Measurements from ENCODE around the gene LRP3.
"Not testable (repeated sequence)": the region's sequence is repeated elsewhere in the genome, so short reads cannot be mapped to it uniquely, and the experiment has no call there.

Gene LRP3

DNA sequence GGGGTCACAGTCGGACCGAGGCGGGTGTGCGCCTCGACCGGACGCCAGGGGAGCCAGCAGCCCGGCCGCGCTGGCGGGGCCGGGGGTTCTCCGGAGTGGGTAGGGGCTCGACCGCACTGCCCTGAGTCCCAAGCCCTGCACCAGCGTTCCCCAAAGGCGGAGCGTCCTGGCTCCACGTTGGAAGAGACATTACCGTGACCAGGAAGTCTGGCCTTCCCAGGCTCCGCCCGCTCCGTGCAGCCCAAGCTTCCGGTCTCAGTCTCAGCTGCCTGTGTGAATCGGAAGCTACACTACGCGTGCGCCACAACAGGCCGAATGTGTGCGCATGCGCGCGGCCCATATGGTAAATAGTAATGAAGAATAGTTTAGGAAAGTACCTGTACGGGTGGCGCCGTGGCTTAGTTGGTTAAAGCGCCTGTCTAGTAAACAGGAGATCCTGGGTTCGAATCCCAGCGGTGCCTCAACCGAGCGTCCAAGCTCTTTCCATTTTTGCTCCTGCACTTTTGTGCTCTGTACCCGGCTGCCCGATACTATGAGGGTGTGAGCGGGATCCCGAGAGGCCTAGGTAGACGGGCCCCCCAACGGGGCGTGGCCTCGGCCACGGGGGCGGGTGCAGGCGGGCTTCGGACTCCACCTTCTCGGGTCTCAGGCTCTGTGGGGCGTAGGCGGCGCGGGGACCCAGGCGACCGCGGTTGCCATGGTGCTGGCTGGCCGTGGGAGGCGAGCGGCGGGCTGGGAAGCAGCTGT lies 17.3 kb upstream of the LRP3 start:
- peak; percentile 93 for DNase-seq

- peak; percentile 77 for DNase-seq
Observed at GRCh38 chr19:33177417-33177979, 16.6 kb upstream of the LRP3 start.

DNA sequence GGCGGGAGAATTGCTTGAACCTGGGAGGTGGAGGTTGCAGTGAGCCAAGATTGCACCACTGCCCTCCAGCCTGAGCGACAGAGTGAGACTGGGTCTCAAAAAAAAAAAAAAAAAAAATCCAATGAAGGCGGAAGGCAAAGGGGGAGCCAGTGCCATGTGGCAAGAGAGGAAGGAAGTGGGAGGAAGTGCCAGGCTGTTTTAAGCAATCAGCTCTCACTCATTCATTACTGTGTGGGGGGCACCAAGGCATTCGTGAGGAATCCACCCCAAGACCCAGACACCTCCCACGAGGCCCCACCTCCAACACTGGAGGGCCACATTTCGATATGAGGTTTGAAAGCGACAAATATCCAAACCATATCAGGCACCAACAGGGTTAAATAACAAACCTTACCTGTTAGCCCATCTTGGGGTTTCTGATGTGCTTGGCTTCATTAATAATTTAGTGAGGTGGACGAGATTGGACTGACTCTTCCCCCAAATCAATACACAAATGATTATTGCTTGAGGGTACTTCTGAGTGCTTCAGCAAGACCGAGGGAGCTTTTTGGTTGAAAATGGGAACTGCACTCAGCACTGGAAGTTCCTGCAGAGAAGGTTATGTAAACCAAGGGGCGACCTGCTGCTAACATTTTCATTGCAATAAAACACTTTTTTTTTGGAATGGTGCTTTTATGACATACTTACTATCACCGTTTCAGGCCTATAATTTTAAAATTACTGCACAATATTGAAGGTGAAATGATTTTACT lies 7.5 kb upstream of the LRP3 start:
- no peak for DNase-seq

GRCh38 chr19:33187183-33187540 lies 7.0 kb upstream of the LRP3 start:
- no peak for DNase-seq

DNA sequence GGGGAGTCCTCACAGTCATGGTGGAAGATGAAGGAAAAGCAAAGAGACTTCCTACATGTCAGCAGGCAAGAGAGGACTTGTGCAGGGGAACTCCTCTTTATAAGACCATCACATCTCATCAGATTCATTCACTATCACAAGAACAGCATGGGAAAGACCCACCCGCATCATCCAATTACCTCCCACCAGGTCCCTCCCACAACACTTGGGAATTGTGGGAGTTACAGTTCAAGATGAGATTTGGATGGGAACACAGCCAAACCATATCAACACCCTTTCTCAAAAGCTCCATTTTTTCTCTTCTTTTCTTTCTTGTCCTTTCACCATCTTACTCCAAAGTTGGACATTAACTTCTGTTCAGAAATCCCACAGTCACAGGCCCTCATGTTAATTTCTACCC lies 4.7 kb upstream of the LRP3 start:
- DNase-seq, result no peak

DNA sequence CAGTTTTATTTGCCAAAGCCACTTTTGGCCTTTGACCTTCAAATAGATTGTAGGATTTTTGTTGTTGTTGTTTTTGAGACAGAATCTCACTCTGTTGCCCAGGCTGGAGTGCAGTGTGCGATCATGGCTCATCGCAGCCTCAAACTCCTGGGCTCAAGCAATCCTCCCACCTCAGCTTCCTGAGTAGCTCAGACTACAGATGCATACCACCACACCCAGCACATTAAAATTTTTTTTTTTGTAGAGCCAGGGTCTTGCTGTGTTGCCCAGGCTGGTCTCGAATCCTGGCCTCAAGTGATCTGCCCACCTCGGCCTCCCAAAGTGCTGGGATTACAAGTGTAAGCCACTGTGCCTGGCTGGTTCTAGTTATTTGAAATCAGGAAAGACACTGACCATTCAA lies 3.0 kb upstream of the LRP3 start:
- not testable (repeated sequence) for DNase-seq

DNA sequence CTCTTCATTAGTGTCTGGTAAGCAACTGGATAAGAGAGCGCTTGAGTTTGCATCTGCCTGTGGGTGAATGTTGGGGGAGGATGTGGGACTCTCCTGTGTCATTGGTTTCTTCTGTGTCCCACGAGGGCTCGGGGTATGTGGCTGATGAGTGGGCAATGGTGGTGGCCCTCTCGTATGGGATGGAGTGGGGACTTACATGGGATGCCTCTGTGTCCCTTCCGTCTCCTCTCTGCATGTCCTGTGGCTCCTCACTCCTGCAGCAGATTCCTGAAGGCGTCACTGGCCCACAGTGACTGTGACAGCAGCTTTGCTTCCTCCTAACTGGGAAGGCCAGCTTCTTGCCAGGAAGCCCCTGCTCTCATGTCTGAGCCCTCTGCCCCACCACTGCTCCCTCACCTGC lies 2.6 kb upstream of the LRP3 start:
- no peak for DNase-seq

DNA sequence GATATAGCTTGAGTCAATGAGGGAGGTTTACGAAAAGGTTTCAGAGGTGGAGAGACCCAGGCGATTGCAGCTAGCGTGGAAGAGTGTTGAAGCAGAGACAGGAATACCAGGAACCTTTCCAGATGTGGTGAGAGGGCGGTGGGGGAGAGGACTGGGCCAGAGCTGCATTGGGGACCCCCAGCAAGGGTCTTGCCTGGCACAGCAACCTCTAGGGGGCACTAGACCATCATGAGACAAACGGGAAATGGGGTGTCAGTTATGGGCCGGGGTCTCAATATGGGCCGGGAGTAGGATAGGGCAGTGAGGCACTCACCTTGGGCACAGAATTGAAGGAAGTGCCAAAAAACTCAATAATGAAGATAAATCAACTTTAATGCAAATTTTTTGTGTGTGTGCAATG lies 2.1 kb upstream of the LRP3 start:
- no peak for DNase-seq

GRCh38 chr19:33193269-33193864 lies 763 bp upstream of the LRP3 start:
- DNase-seq, result no peak

- no peak for DNase-seq
Observed at GRCh38 chr19:33194532-33194885, 379 bp downstream of the LRP3 start.

DNA sequence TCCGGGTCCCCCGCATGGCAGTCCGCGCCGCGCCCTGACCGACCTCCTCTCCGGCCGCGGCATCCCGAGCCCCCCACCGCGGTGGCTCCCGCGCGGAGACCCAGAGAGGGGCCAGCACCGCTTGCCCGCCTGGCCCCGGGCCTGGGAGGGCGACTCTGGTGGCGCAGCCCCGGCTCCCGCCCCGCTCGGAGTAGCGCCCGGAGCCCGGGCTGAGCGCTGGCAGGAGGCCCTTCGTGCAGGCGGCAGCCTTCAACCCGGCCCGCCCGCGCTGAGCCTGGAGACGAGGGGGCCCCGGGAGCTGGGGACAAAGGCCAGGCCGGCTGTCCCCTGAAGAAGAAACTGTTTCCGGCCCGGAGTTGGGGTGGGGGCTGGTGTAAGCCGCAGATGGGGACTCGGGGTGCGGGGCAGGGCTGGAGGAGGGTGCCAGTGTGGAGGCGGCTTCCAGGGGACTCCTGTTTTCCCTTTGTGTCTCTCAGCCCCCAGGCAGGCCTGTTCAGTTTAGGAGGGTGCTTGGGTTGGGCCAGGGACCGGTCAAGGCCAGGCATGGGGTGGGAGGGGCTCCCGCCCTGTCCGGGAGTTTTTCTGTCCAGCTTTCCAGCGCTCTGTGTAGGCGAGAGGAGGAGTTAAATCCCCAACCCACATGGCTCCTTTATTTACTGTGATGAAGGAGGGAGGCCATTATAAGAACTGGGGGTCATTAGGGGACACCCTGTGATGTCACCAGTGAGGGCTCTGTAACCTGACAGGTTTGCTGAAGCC lies 935 bp downstream of the LRP3 start:
- DNase-seq, result no peak

- no peak for DNase-seq
Observed at GRCh38 chr19:33195645-33196347, 1.7 kb downstream of the LRP3 start.

DNA sequence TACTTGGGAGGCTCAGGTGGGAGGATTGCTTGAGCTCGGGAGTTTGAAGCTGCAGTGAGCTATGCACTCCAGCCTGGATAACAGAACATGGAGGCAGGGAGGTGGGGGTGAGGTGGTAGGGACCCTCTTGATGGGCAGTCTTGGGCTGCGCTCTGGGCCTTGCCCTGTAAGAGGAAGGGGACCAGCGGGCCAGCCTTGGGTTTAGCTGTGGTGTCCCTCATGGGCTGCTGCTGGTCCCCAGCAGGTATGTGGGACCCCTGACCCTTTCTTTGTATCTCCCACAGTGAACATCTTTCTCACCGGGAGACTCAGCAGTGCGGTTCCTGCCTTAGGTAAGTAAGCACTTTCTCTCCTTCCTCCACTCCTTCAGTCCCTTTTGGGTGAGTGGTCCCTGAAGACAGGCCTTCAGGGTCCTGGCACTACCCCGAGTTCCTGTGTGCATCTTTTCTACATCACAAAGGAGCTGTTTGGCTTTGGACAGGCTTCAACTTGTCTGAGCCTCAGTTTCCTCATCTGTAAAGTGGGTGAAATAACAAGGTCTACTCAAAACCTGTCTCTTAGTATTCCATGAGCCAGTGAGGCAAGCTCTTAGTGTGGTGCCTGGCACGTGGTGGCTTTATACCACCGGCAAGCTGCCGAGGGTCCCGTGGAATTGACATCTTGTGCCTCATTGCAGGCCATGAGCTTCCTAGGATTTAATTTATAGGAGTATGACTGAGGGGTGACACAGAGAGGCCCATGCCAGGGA lies 2.5 kb downstream of the LRP3 start:
- DNase-seq, result no peak

DNA sequence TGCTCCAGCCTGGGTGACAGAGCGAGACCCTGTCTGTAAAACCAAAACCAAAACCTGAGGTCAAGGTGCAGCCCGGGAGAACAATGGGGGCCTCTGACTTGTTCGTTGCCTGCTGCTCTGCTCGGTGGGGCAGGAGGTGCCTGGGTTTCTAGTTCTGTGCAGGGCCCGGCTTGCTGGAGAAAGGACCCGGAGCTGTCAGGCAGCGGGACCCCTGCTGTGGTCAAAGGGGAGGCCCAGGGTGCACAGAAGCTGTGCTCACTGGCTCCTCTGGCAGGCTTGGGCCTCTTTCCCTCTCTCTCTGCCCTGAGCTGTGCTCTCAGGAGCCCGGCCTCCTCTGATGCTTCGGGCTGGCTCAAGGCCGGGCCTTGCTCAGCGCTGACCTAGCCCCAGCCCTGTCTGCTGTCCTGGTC lies 3.5 kb downstream of the LRP3 start:
- no peak for DNase-seq

- no peak for DNase-seq
Observed at GRCh38 chr19:33198169-33198568, 4.0 kb downstream of the LRP3 start.

GRCh38 chr19:33199441-33200265 lies 5.5 kb downstream of the LRP3 start:
- no peak for DNase-seq

DNA sequence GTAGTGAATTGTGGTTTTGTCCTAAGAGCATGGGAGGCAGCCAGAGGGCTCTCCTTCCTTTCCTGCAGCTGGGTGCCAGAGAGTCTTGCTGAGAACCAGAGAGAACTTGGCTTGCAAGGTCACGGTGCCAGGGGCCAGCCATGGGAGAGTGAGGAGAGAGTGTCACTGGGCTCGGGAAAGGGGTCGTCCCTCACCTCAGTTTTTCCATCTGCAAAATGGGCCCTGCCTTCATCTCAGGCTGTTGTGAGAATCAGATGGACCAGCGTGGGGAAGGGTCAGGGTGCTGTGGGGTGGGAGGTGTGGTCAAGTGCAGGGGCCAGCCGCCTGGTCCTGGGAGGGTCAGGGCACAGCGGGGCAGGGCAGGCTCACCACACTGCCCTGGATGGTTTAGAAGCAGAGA lies 7.3 kb downstream of the LRP3 start:
- no peak for DNase-seq

DNA sequence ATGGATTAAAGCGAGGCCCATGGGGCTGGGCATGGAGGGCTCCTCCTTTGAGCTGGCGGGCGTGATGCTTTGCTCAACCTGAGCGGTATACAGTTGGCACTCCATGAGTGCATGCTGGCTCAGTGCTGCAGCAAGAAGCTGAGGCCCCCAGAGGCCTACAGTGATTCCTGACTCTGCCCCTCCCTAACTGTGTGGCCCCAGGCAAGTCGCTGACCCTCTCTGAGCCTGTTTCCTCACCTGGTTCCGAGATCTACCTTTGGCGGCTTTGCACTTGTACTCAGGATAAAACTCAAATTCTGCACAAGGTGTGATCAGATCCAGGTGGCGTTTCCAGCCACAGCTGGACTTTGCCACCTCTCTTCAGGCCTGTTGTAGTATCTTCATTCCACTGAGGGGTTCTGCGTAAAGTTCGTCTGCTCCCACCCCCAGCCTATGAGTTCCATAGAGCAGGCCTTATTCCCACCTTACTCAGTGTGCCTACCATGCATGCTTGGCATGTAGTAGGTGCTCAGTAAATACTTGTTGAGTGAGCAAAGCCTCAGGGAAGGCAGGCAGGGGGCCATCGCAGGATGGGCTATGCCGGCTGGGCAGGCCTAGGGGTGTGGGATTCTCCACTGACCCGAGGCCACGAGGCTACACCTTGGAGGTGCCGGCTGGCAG lies 7.9 kb downstream of the LRP3 start:
- no peak for DNase-seq

DNA sequence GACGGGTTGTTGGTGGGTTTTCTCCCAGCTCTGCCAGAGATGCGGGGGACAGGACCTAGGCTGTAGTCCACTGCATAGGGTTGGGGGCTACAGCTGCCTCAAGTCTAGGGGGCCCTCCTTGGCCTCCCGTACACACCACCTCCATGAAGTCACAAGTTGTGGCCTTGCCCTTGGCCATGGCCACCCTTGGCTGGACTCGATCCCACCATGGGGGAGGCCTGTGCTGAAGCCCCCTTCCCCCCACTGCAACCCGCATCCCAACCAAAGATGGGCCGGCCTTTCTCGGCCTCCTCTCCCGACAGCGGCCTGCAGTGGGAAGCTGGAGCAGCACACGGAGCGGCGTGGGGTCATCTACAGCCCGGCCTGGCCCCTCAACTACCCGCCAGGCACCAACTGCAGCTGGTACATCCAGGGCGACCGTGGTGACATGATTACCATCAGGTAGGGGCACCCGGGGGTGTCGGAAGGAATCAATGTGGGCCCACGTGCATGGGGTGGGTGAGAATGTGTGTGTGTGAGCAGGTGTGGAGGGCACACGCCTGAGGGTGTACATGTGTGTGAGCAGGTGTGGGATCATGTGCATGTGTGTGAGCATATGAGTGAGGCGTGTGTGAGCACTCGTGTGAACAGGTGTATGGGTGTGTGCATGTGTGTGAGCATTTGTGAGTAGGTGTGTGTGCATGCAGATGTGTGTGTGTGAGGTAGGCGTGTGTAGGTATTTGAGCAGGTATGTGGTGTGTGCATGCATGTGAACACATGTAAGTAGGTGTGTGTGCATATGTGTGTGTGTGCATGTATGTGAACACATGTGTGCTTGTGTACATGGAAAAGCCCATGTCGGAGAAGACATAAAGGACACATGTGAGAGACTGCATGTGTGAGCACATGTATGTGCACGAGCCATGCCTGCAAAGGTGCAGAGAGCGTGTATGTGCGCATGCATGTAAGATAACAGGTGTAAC lies 8.7 kb downstream of the LRP3 start:
- no peak for DNase-seq
